NCI-H1048 (cell line): ENCODE measurements around the gene PHGDH.
"Not testable (repeated sequence)": the region's sequence is repeated elsewhere in the genome, so short reads cannot be mapped to it uniquely, and the experiment has no call there.

ENCODE experiments used
- DNase-seq: peaks from one replicate; lab custom pipeline; 2025; lab: John Stamatoyannopoulos, UW

PHGDH gene

GRCh38 chr1:119711804-119712341 lies at the start of gene PHGDH:
Gene PHGDH, plus strand, starts transcription at chr1:119711934. Its CDS starts 89 bp downstream, at chr1:119712023.
- DNase-seq = peak; percentile 76

- no peak for DNase-seq
Observed at GRCh38 chr1:119662034-119662437, 49.7 kb upstream of the PHGDH start.

GRCh38 chr1:119664067-119664466 lies 47.7 kb upstream of the PHGDH start:
- no peak for DNase-seq

GRCh38 chr1:119667173-119667572 lies 44.6 kb upstream of the PHGDH start:
- no peak for DNase-seq

GRCh38 chr1:119670898-119671297 lies 40.8 kb upstream of the PHGDH start:
- DNase-seq = no peak

- no peak for DNase-seq
Observed at GRCh38 chr1:119673171-119673940, 38.4 kb upstream of the PHGDH start.

- DNase-seq = no peak
Observed at GRCh38 chr1:119674111-119674526, 37.6 kb upstream of the PHGDH start.

GRCh38 chr1:119674835-119675289 lies 36.9 kb upstream of the PHGDH start:
- DNase-seq = peak; percentile 62

- DNase-seq = peak; percentile 68
Observed at GRCh38 chr1:119675349-119676345, 36.1 kb upstream of the PHGDH start.

- DNase-seq = no peak
Observed at GRCh38 chr1:119676571-119677206, 35.0 kb upstream of the PHGDH start.

GRCh38 chr1:119679223-119679622 lies 32.5 kb upstream of the PHGDH start:
- no peak for DNase-seq

- DNase-seq = no peak
Observed at GRCh38 chr1:119680193-119680592, 31.5 kb upstream of the PHGDH start.

- no peak for DNase-seq
Observed at GRCh38 chr1:119680723-119681122, 31.0 kb upstream of the PHGDH start.

GRCh38 chr1:119681560-119681959 lies 30.2 kb upstream of the PHGDH start:
- DNase-seq = no peak

- DNase-seq = no peak
Observed at GRCh38 chr1:119682141-119682540, 29.6 kb upstream of the PHGDH start.

- no peak for DNase-seq
Observed at GRCh38 chr1:119683893-119684292, 27.8 kb upstream of the PHGDH start.

- peak; percentile 79 for DNase-seq
Observed at GRCh38 chr1:119686661-119687060, 25.1 kb upstream of the PHGDH start.

GRCh38 chr1:119687434-119688079 lies 24.2 kb upstream of the PHGDH start:
- no peak for DNase-seq

GRCh38 chr1:119688810-119689209 lies 22.9 kb upstream of the PHGDH start:
- no peak for DNase-seq

- no peak for DNase-seq
Observed at GRCh38 chr1:119689511-119689910, 22.2 kb upstream of the PHGDH start.

- not testable (repeated sequence) for DNase-seq
Observed at GRCh38 chr1:119696863-119697262, 14.9 kb upstream of the PHGDH start.
